Transverse colon (tissue), 3 donors: ENCODE results near the gene B4GALNT1.

ENCODE experiments used
- CTCF ChIP-seq, 5 experiments: fragments of 200-600 bp in 3 of 5; fragments of 450-650 bp in 2 of 5; sonication (generic) in 3 of 5; IDR thresholded peaks; 1 replicate in 2 of 5; 2 replicates in 3 of 5; pipeline ENCODE4 v1.5.1; 2016 to 2017; ENCODE audit warnings: antibody characterized with exemption in 5 of 5, inconsistent platforms in 3 of 5, mild to moderate bottlenecking in 2 of 5, moderate library complexity in 1 of 5
- EP300 ChIP-seq: sonication (generic); formaldehyde crosslinking; IDR thresholded peaks from one replicate; pipeline ENCODE4 v1.6.1; 2017; ENCODE audit warnings: antibody characterized with exemption, low read depth
- POLR2A ChIP-seq: fragments of 450-650 bp; IDR thresholded peaks from one replicate; pipeline ENCODE4 v1.6.1; 2016; ENCODE audit warnings: antibody characterized with exemption, mild to moderate bottlenecking, moderate library complexity

- no peak for TF ChIP-seq CTCF (IDR thresholded peaks at IDR 0.05)
- TF ChIP-seq POLR2A = no peak
- no peak for TF ChIP-seq EP300
Observed at GRCh38 chr12:57592551-57593165, 40.3 kb downstream of the B4GALNT1 start.
